ENCODE measurements around the gene AKAP17A.
A peak's percentile ranks its signal among the peaks of the same experiment; 100 is the strongest.

Gene AKAP17A

GRCh38 chrX:1581132-1581531 lies 10.3 kb upstream of the AKAP17A start:
- peak; percentile 55 for DNase-seq (ENCODE audit: low spot score)

- no peak for DNase-seq (ENCODE audit: low spot score)
Measured at GRCh38 chrX:1582686-1583437, 8.5 kb upstream of the AKAP17A start.

GRCh38 chrX:1584237-1585011 lies 7.0 kb upstream of the AKAP17A start:
- no peak for DNase-seq (ENCODE audit: low spot score)

- no peak for DNase-seq (ENCODE audit: low spot score)
Measured at GRCh38 chrX:1587161-1587560, 4.2 kb upstream of the AKAP17A start.

GRCh38 chrX:1589356-1590130 lies 1.9 kb upstream of the AKAP17A start:
- DNase-seq (ENCODE audit: low spot score) = no peak

GRCh38 chrX:1591863-1592469 lies 562 bp downstream of the AKAP17A start:
- no peak for DNase-seq (ENCODE audit: low spot score)

- no peak for DNase-seq (ENCODE audit: low spot score)
Measured at GRCh38 chrX:1592470-1593142, 1.2 kb downstream of the AKAP17A start.

GRCh38 chrX:1593286-1594271 lies 2.2 kb downstream of the AKAP17A start:
- DNase-seq (ENCODE audit: low spot score) = no peak

GRCh38 chrX:1595711-1596060 lies 4.3 kb downstream of the AKAP17A start:
- no peak for DNase-seq (ENCODE audit: low spot score)

- DNase-seq (ENCODE audit: low spot score) = no peak
Measured at GRCh38 chrX:1596676-1597344, 5.4 kb downstream of the AKAP17A start.

GRCh38 chrX:1597345-1598020 lies 6.1 kb downstream of the AKAP17A start:
- no peak for DNase-seq (ENCODE audit: low spot score)

- DNase-seq (ENCODE audit: low spot score) = no peak
Measured at GRCh38 chrX:1598021-1598875, 6.8 kb downstream of the AKAP17A start.

- DNase-seq (ENCODE audit: low spot score) = no peak
Measured at GRCh38 chrX:1598876-1599790, 7.7 kb downstream of the AKAP17A start.

- no peak for DNase-seq (ENCODE audit: low spot score)
Measured at GRCh38 chrX:1599791-1600405, 8.5 kb downstream of the AKAP17A start.

- DNase-seq (ENCODE audit: low spot score) = no peak
Measured at GRCh38 chrX:1600406-1601050, 9.1 kb downstream of the AKAP17A start.
